Measurements from ENCODE around the gene FAM111A.
A peak's percentile ranks its signal among the peaks of the same experiment; 100 is the strongest.

FAM111A gene

DNA sequence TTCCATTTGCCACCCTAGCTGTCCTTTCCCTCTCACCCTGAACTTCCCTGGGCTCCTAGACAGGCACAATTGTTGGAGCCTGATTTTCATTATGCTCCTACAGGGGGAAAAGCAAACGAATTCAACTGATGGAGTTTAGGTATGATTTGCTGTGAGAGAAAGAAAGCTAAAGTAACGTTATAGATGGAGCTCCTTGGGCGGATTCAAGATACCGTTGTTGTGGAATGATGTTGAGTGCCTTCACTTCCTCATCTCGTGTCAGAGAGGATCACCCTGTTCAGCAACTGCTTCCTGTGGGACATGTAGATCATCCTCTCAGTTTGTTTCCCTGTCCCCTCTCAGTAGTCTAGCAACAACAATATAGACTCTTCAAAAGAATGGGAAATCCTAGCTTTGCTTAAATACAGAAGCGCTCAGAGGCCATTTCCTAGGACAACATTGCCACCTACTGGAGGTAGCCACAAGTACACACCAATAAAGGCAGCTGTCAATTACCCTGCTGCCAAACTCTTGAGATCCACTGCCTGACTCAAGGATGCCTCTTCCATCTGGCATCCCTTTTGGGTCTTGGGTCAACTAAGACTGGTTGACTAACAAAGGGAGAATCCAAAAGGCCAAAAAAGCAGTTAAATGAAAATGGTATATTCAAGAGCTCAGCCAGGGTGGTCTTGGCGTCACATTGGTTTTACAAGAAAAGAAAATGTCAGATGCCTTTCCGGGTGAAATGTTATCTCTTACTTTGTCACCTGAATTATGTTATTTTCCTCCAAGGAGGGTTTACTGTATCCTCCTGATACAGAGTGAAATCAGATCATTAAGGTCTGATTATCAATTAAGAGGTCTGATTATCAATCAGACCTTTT is 15.8 kb downstream of the FAM111A start:
- peak; percentile 25 for DNase-seq (ENCODE audit: low read depth)
- TF ChIP-seq CTCF (IDR thresholded peaks at IDR 0.05; ENCODE audit: control insufficient read depth, insufficient read depth, low read depth, low read length, missing control alignments) = peak; percentile 84
- no peak overlapping the region for H3K4me3 ChIP-seq (ENCODE audit: control insufficient read depth, low read depth, low read length)

DNA sequence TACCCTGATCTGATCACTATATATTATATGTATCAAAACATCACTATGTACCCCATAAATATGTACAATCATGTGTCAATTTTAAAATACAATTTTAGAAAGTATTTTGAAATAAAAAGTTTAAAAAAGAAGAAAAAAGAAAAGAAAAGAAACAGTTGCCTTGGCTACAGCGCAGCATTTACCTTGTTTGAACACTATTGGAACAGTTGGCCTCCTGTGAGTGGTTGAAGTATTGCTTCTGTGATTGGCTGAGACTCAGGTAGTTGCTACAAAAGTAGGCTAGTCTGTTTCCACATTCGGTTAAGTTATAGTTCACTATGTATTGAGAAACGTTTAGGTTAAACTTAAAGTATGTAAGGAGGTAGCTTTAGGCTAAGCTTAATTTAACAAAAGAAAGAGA is 21.4 kb downstream of the FAM111A start:
- no peak for DNase-seq (ENCODE audit: low read depth)
- no peak for TF ChIP-seq CTCF (IDR thresholded peaks at IDR 0.05; ENCODE audit: control insufficient read depth, insufficient read depth, low read depth, low read length, missing control alignments)
- no peak overlapping the region for H3K4me3 ChIP-seq (ENCODE audit: control insufficient read depth, low read depth, low read length)

DNA sequence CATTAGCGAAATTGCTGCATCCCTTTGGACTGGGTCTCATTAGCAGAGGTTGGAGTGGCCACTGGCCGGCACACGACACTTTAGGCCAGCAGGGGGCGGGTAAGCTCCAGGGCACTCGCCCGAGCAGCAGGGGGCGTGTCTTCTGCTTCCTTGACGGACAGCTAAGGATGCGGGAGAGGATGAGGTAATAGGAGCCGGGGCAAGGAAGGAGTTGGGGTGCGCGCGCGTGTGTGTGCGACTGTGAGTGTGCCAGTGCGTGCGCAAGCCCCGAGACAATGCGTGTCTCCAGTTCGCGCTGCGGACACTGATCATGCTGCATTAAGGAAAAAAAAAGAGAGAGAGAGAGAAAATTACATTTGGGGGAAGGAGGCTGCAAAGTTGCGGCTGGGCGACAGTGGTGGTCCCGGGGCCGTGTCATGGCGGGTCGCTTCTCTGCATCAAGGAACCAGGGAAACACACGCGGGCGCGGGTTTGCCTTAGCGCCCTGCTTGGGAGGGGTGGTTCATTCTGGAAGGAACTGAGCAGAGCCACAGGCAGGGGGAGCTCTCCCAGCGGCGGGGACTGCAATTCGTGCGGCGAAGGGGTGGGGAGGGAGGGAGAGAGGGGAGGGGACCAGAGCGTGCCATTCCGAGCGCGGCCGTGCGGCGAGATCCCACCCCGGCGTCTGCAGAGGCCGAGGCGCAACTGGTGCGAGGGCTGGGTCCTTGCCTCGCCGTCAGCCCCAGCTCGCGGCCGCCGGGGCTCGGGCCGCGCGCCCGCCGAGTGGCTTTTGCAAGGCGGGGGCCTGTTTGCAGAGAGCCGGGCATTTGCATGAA is 29.1 kb downstream of the FAM111A start, which contains the start of gene DTX4:
DTX4 (plus strand) TSS at position 625 of the 815 bp plus-strand sequence. CDS start 464 bp downstream, outside the sequence.
- peak; percentile 99 for TF ChIP-seq CTCF (IDR thresholded peaks at IDR 0.05; ENCODE audit: control insufficient read depth, insufficient read depth, low read depth, low read length, missing control alignments)
- DNase-seq (ENCODE audit: low read depth) = peak; percentile 39
- peak within 1 kb of the TSS; percentile 59 for H3K4me3 ChIP-seq (ENCODE audit: control insufficient read depth, low read depth, low read length)

DNA sequence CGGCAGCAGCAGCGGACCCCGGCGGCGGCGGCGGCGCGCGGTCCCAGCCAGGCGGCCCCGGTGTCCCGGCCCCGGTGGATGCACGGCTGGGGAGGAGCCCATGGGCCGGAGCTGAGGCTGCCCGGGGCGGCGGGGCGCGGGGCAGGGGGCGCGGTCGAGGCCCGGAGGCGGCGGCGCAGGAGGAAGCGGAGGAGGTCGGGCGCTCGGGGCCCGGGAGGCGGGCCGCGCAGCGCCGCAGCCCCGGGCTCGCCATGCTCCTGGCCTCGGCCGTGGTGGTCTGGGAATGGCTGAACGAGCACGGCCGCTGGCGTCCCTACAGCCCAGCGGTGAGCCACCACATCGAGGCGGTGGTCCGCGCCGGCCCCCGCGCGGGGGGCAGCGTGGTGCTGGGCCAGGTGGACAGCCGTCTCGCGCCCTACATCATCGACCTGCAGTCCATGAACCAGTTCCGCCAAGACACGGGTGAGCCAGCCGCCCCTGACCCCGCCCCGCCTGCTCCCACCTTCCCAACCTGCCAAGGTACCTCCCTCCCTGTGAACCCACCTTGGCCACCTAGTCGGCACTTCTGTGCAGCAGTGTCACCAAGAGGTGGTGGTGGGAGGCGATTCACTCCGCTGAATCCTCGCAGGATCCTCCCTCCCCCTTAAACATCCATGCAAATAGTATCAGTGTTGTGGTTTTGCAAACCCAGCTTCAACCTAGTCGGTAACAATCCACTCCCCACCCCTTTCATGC is 29.9 kb downstream of the FAM111A start:
- TF ChIP-seq CTCF (IDR thresholded peaks at IDR 0.05; ENCODE audit: control insufficient read depth, insufficient read depth, low read depth, low read length, missing control alignments) = no peak
- no peak for DNase-seq (ENCODE audit: low read depth)
- H3K4me3 ChIP-seq (ENCODE audit: control insufficient read depth, low read depth, low read length) = peak overlapping the region; percentile 59

GRCh38 chr11:59173080-59173963 is 30.7 kb downstream of the FAM111A start:
- TF ChIP-seq CTCF (IDR thresholded peaks at IDR 0.05; ENCODE audit: control insufficient read depth, insufficient read depth, low read depth, low read length, missing control alignments) = no peak
- H3K4me3 ChIP-seq (ENCODE audit: control insufficient read depth, low read depth, low read length) = peak overlapping the region; percentile 59
- no peak for DNase-seq (ENCODE audit: low read depth)

Measured in AG09309 (cell line).